Measurements from ENCODE around the gene SEPTIN1. TPM values are rescaled to one million over a fixed set of nuclear protein-coding genes. Genes with fewer than 3 reads are reported as not detected.
A peak's percentile ranks its signal among the peaks of the same experiment; 100 is the strongest.

The SEPTIN1 gene
- total and polyA plus RNA-seq, 2 of the 13 experiments (the other 11 are each of a cell fraction or from before 2014, with no cell fraction given): 0.18 to 0.67 TPM

GRCh38 chr16:30413112-30413806 is 30.9 kb upstream of the SEPTIN1 start:
- no peaks in the 10 kb centered on the region for H3K27me3 ChIP-seq (ENCODE audit: control insufficient read depth in 1 of 2, insufficient read depth in 2 of 2, low read length in 2 of 2)
- intact Hi-C loops (cut with micrococcal nuclease; ENCODE audit: unreplicated experiment) (no loop called here), in situ Hi-C loops (cut with HindIII; ENCODE audit: extremely low pct_ligation_motif_present, low pct_unique_long_range_greater_than_20kb) (no loop called here)
- no peak overlapping the region for H3K4me2 ChIP-seq (ENCODE audit: low read depth, low read length)
- H3K4me1 ChIP-seq (ENCODE audit: insufficient read depth, low read length): peaks cover 27% of the 10 kb centered on the region
- H3K9me3 ChIP-seq (ENCODE audit: low read length): no peaks in the 10 kb centered on the region
- FAIRE-seq (peak; percentile 34), ATAC-seq (no peak), DNase-seq (ENCODE audit: low spot score) (no peak)
- H4K20me1 ChIP-seq (ENCODE audit: insufficient read depth, low read length): no peaks in the 10 kb centered on the region
- WGBS (ENCODE audit: low lambda C conversion rate): 89% methylated on average over 6 of the region's 6 CpGs
- ChIA-PET POLR2A (interaction anchor here (0.7 kb wide), 1 partner anchor 77 kb away, joined by 3 read pairs; no protein-coding TSS in a partner anchor), CTCF (ENCODE audit: low intra/inter-chr PET ratio, low total read pairs) (no interaction called here)
- H3K4me3 ChIP-seq (replicated peaks in 1 of 3; ENCODE audit: insufficient read depth in 1 of 3, low read depth in 2 of 3, low read length in 3 of 3): no peak overlapping the region
- H3K36me3 ChIP-seq (replicated peaks in 1 of 2; ENCODE audit: control insufficient read depth in 1 of 2, insufficient read depth in 2 of 2, low read length in 2 of 2): peaks cover 19 to 39% of the 10 kb centered on the region in 2 experiments
- no peak overlapping the region for H3K9ac ChIP-seq (ENCODE audit: insufficient read depth, low read depth, low read length)
- BruUV-seq (replicated peaks): no TSS peak
- no peak overlapping the region for H3K27ac ChIP-seq (ENCODE audit: extremely low read length, insufficient read depth, low read length)
- H2AFZ ChIP-seq (ENCODE audit: low read length): no peak overlapping the region
- H3K79me2 ChIP-seq (ENCODE audit: insufficient read depth, low read length): peaks cover 9% of the 10 kb centered on the region
- TF ChIP-seq BHLHE40 (IDR thresholded peaks at IDR 0.05; ENCODE audit: low read length): no peak
- 0 out of 2 replicates have a peak, but pooled peaks have one; percentile 23 for TF ChIP-seq RBFOX2 (IDR thresholded peaks at IDR 0.05; ENCODE audit: low read depth, low read length)
- TF ChIP-seq ZFP1 (CRISPR knock-in tag; IDR thresholded peaks at IDR 0.05): no peak

DNA sequence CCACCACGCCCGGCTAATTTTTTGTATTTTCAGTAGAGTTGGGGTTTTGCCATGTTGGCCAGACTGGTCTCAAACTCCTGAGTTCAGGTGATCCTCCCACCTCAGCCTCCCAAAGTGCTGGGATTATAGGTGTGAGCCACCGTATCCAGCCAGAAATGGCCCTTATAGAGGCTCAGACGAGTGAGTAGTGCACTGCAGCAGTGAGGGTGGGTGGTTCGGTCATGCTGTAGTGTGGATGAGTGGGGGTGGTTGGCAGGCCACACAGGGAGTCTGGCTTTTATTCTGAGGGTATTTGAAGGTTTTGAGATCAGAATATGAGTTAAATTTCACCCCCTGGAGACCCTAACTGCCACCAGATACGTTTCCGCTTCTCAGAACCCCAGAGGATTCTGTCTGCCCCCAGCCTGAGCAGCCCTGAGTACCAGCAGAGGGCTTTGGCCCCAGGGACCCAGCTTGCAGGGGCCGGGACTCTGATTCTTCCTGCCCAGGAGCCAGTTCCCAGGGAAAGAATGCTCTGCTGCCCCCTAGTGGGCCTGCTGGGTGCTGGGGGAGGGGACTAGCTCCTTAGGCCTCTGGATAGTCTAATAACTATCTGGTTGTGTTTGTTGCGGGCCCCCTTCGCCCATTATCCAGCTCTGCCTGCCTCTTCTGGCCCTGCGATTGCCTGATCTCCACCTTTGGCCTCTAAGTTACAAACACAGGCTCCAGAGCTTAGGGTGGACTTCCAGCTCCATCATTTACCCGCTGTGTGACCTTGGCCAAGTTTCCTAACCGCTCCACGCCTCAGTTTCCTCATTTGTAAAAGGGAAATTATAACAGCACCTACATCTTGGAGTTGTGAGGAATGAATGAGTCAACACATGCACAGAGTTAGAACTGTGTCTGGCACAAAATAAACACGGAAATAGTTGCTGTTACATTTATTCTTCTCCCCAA is 27.0 kb upstream of the SEPTIN1 start:
- FAIRE-seq (peak; percentile 64), DNase-seq (ENCODE audit: low spot score) (peak; percentile 90), ATAC-seq (peak; percentile 76)
- intact Hi-C loops (cut with micrococcal nuclease; ENCODE audit: unreplicated experiment): loop anchor here (1.0 to 2.0 kb wide), 3 partner anchors 9 to 55 kb away; partner anchors contain the start of genes CD2BP2 and ZNF48
- ChIA-PET CTCF (ENCODE audit: low intra/inter-chr PET ratio, low total read pairs) (interaction anchor here (0.6 to 2.3 kb wide), 9 partner anchors 13 to 297 kb away, joined by 3 to 20 read pairs (median 4); partner anchors contain the start of genes DCTPP1, TBC1D10B and ZNF48), POLR2A (interaction anchor here (0.5 to 4.9 kb wide), 22 partner anchors 9 to 318 kb away, joined by 3 to 70 read pairs (median 4); partner anchors contain the start of genes CD2BP2, DCTPP1, SEPHS2 and TBC1D10B)
- Histone ChIP-seq H2AFZ (ENCODE audit: low read length) (no peak overlapping the region), H3K27me3 (ENCODE audit: control insufficient read depth in 1 of 2, insufficient read depth in 2 of 2, low read length in 2 of 2) (no peaks in the 10 kb centered on the region), H3K9me3 (ENCODE audit: low read length) (no peaks in the 10 kb centered on the region), H4K20me1 (ENCODE audit: insufficient read depth, low read length) (no peaks in the 10 kb centered on the region), H3K4me1 (ENCODE audit: insufficient read depth, low read length) (peaks cover 39% of the 10 kb centered on the region), H3K4me2 (ENCODE audit: low read depth, low read length) (peak overlapping the region; percentile 55), H3K36me3 (replicated peaks in 1 of 2; ENCODE audit: control insufficient read depth in 1 of 2, insufficient read depth in 2 of 2, low read length in 2 of 2) (peaks cover 15 to 28% of the 10 kb centered on the region in 2 experiments), H3K27ac (ENCODE audit: extremely low read length, insufficient read depth, low read length) (peak overlapping the region; percentile 17), H3K79me2 (ENCODE audit: insufficient read depth, low read length) (peaks cover 13% of the 10 kb centered on the region), H3K4me3 (replicated peaks in 1 of 3; ENCODE audit: insufficient read depth in 1 of 3, low read depth in 2 of 3, low read length in 3 of 3) (peak overlapping the region in 2 of 3 experiments; percentile 8 to 19; a peak in 2 of 6 replicates), H3K9ac (ENCODE audit: insufficient read depth, low read depth, low read length) (no peak overlapping the region)
- 50% methylated on average over 14 of the region's 15 CpGs for WGBS (ENCODE audit: low lambda C conversion rate)
- BruUV-seq (replicated peaks): no TSS peak
- in situ Hi-C loops (cut with HindIII; ENCODE audit: extremely low pct_ligation_motif_present, low pct_unique_long_range_greater_than_20kb): no loop called here
- TF ChIP-seq ZNF263 (CRISPR knock-in tag; IDR thresholded peaks at IDR 0.05) (0 out of 2 replicates have a peak, but pooled peaks have one; percentile 20), TCF7 (IDR thresholded peaks at IDR 0.05; ENCODE audit: low read depth) (no peak), BHLHE40 (IDR thresholded peaks at IDR 0.05; ENCODE audit: low read length) (peak; percentile 36; the same call in 1 of the 2 replicates), MAZ (IDR thresholded peaks at IDR 0.05; ENCODE audit: borderline replicate concordance, low read depth, low read length) (peak; percentile 75), MAZ (CRISPR knock-in tag; IDR thresholded peaks at IDR 0.05; ENCODE audit: low read depth) (peak; percentile 54; the same call in 1 of the 2 replicates), ZNF383 (CRISPR knock-in tag; IDR thresholded peaks at IDR 0.05; ENCODE audit: borderline replicate concordance) (no peak), ZNF432 (CRISPR knock-in tag; IDR thresholded peaks at IDR 0.05; ENCODE audit: borderline replicate concordance) (no peak), ELF4 (CRISPR knock-in tag; IDR thresholded peaks at IDR 0.05; ENCODE audit: borderline replicate concordance) (peak; percentile 59; the same call in 1 of the 2 replicates), ZNF510 (CRISPR knock-in tag; IDR thresholded peaks at IDR 0.05; ENCODE audit: low read depth) (no peak)
- TF ChIP-seq, protein P1, sequence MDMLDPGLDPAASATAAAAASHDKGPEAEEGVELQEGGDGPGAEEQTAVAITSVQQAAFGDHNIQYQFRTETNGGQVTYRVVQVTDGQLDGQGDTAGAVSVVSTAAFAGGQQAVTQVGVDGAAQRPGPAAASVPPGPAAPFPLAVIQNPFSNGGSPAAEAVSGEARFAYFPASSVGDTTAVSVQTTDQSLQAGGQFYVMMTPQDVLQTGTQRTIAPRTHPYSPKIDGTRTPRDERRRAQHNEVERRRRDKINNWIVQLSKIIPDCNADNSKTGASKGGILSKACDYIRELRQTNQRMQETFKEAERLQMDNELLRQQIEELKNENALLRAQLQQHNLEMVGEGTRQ (IDR thresholded peaks at IDR 0.05; ENCODE audit: low read depth, low read length): no peak
- TF ChIP-seq, protein P1 (CRISPR knock-in tag; IDR thresholded peaks at IDR 0.05; ENCODE audit: borderline replicate concordance): no peak
